HEK293 (cell line): ENCODE data around the gene CSNK1G3.

Source experiments
- CTCF ChIA-PET: fragments of 350-600 bp; formaldehyde crosslinking; extraction: SDS; loops from one replicate; lab custom pipeline; 2021; ENCODE audit warnings: antibody characterized with exemption; lab: Yijun Ruan, JAX
- POLR2A ChIA-PET: fragments of 300-600 bp; formaldehyde crosslinking; extraction: SDS; loops from one replicate; lab custom pipeline; 2020; ENCODE audit warnings: antibody characterized with exemption, inconsistent platforms; lab: Yijun Ruan, JAX
- H3K27ac ChIP-seq: fragments of 200-500 bp; sonication (Bioruptor generic); 2 replicates; pipeline ENCODE4 v1.5.1; 2014; ENCODE audit warnings: low read depth, low read length, control low read depth, inconsistent platforms; ENCODE audit errors: extremely low read depth
- H3K36me3 ChIP-seq, 2 experiments: fragments of 200-500 bp in 1 of 2; sonication (Bioruptor generic) in 1 of 2; 1 replicate in 1 of 2; 2 replicates in 1 of 2; pipeline ENCODE4 v1.5.1; 2014 to 2017; ENCODE audit warnings: inconsistent platforms in 2 of 2, low read length in 2 of 2; ENCODE audit not compliant: control insufficient read depth in 2 of 2, insufficient read depth in 1 of 2
- H3K4me1 ChIP-seq: fragments of 200-500 bp; sonication (Bioruptor generic); 2 replicates; pipeline ENCODE4 v1.5.1; 2014; ENCODE audit warnings: mild to moderate bottlenecking, low read length, inconsistent platforms; ENCODE audit not compliant: control insufficient read depth, insufficient read depth
- H3K4me3 ChIP-seq: 2 replicates; pipeline ENCODE4 v1.5.1; 2011; ENCODE audit warnings: low read depth, mild to moderate bottlenecking, control low read depth, low read length, moderate library complexity
- H3K9me3 ChIP-seq: fragments of 200-500 bp; sonication (Bioruptor generic); 2 replicates; pipeline ENCODE4 v1.5.1; 2014; ENCODE audit warnings: low read depth, low read length, inconsistent platforms; ENCODE audit not compliant: control insufficient read depth, insufficient read depth
- HOXA7 ChIP-seq: sonication (generic); formaldehyde crosslinking; IDR thresholded peaks from 2 replicates; pipeline ENCODE4 v1.8.1; 2022; ENCODE audit warnings: missing genetic modification reagents, borderline replicate concordance
- KLF10 ChIP-seq: fragments of 450-650 bp; IDR thresholded peaks from 2 replicates; pipeline ENCODE4 v1.5.1; 2018; ENCODE audit warnings: missing biosample characterization, mild to moderate bottlenecking, missing genetic modification characterization
- MEIS1 ChIP-seq: sonication (generic); formaldehyde crosslinking; IDR thresholded peaks from 2 replicates; pipeline ENCODE4 v1.8.1; 2022; ENCODE audit warnings: missing genetic modification reagents, mild to moderate bottlenecking, borderline replicate concordance
- REPIN1 ChIP-seq: fragments of 450-650 bp; formaldehyde crosslinking; IDR thresholded peaks from 2 replicates; pipeline ENCODE4 v1.5.1; 2017; ENCODE audit warnings: missing biosample characterization, missing genetic modification characterization, low read depth
- SETDB1 ChIP-seq: IDR thresholded peaks from one replicate; pipeline ENCODE4 v1.6.1; 2017; ENCODE audit warnings: mild to moderate bottlenecking, low read length, moderate library complexity, mixed read lengths; ENCODE audit not compliant: insufficient read length
- ZBTB21 ChIP-seq: fragments of 450-650 bp; formaldehyde crosslinking; IDR thresholded peaks from 2 replicates; pipeline ENCODE4 v1.5.1; 2017; ENCODE audit warnings: missing biosample characterization, missing genetic modification characterization
- ZFP41 ChIP-seq: fragments of 450-650 bp; formaldehyde crosslinking; IDR thresholded peaks from 2 replicates; pipeline ENCODE4 v1.5.1; 2016; ENCODE audit warnings: missing biosample characterization, missing genetic modification characterization, borderline replicate concordance
- ZNF155 ChIP-seq: fragments of 450-650 bp; formaldehyde crosslinking; IDR thresholded peaks from 2 replicates; pipeline ENCODE4 v1.5.1; 2016; ENCODE audit warnings: missing biosample characterization, missing genetic modification characterization
- ZNF169 ChIP-seq: fragments of 450-650 bp; formaldehyde crosslinking; IDR thresholded peaks from 2 replicates; pipeline ENCODE4 v1.5.1; 2016; ENCODE audit warnings: missing biosample characterization, missing genetic modification characterization
- ZNF174 ChIP-seq: fragments of 450-650 bp; formaldehyde crosslinking; IDR thresholded peaks from 2 replicates; pipeline ENCODE4 v1.5.0; 2017; ENCODE audit warnings: missing biosample characterization, mild to moderate bottlenecking, missing genetic modification characterization
- ZNF2 ChIP-seq: fragments of 450-650 bp; formaldehyde crosslinking; IDR thresholded peaks from 2 replicates; pipeline ENCODE4 v1.5.1; 2016; ENCODE audit warnings: missing biosample characterization, missing genetic modification characterization
- ZNF202 ChIP-seq: fragments of 450-650 bp; formaldehyde crosslinking; IDR thresholded peaks from 2 replicates; pipeline ENCODE4 v1.5.1; 2016; ENCODE audit warnings: missing biosample characterization, missing genetic modification characterization, borderline replicate concordance
- ZNF274 ChIP-seq, 2 experiments: fragments of 200-500 bp in 1 of 2; fragments of 450-650 bp in 1 of 2; sonication (Bioruptor generic) in 1 of 2; formaldehyde crosslinking in 1 of 2; IDR thresholded peaks; 2 replicates each; pipeline versions ENCODE4 v1.5.1 to v1.6.1; 2014 to 2016; ENCODE audit warnings: borderline replicate concordance in 1 of 2, inconsistent platforms in 1 of 2, low read length in 1 of 2, missing biosample characterization in 1 of 2, missing genetic modification characterization in 1 of 2
- ZNF394 ChIP-seq: fragments of 450-650 bp; formaldehyde crosslinking; IDR thresholded peaks from 2 replicates; pipeline ENCODE4 v1.5.1; 2016; ENCODE audit warnings: missing biosample characterization, missing genetic modification characterization, mild to moderate bottlenecking, moderate library complexity, borderline replicate concordance
- ZNF423 ChIP-seq: fragments of 450-650 bp; formaldehyde crosslinking; IDR thresholded peaks from 2 replicates; pipeline ENCODE4 v1.5.1; 2016; ENCODE audit warnings: missing biosample characterization, missing genetic modification characterization
- ZNF530 ChIP-seq: fragments of 450-650 bp; formaldehyde crosslinking; IDR thresholded peaks from 2 replicates; pipeline ENCODE4 v1.5.1; 2016; ENCODE audit warnings: low read depth, missing biosample characterization, missing genetic modification characterization
- ZNF548 ChIP-seq: fragments of 450-650 bp; formaldehyde crosslinking; IDR thresholded peaks from 2 replicates; pipeline ENCODE4 v1.5.1; 2016; ENCODE audit warnings: missing biosample characterization, missing genetic modification characterization
- ZNF560 ChIP-seq: fragments of 450-650 bp; formaldehyde crosslinking; IDR thresholded peaks from 2 replicates; pipeline ENCODE4 v1.5.1; 2017; ENCODE audit warnings: missing biosample characterization, missing genetic modification characterization, borderline replicate concordance
- TF ChIP-seq, protein P1 (sequence below): fragments of 450-650 bp; formaldehyde crosslinking; IDR thresholded peaks from 2 replicates; pipeline ENCODE4; 2016; ENCODE audit warnings: missing biosample characterization, missing genetic modification characterization
- TF ChIP-seq, protein P2 (sequence below): fragments of 450-650 bp; formaldehyde crosslinking; conservative IDR thresholded peaks from 2 replicates; pipeline ENCODE4 v1.5.1; 2016; ENCODE audit warnings: low read depth, missing biosample characterization, missing genetic modification characterization
- TF ChIP-seq, protein P3 (sequence below): sonication (generic); formaldehyde crosslinking; IDR thresholded peaks from 2 replicates; pipeline ENCODE4 v1.8.1; 2022; ENCODE audit warnings: mild to moderate bottlenecking, moderate library complexity, missing genetic modification reagents
- TF ChIP-seq, protein P4 (sequence below): fragments of 450-650 bp; formaldehyde crosslinking; optimal IDR thresholded peaks from 2 replicates; pipeline ENCODE3; 2016; ENCODE audit warnings: missing biosample characterization, mild to moderate bottlenecking, missing genetic modification characterization
- TF ChIP-seq, protein P5 (sequence below): fragments of 450-650 bp; IDR thresholded peaks from 2 replicates; pipeline ENCODE4 v1.5.1; 2018; ENCODE audit warnings: missing biosample characterization, mild to moderate bottlenecking, missing genetic modification characterization

Gene CSNK1G3

DNA sequence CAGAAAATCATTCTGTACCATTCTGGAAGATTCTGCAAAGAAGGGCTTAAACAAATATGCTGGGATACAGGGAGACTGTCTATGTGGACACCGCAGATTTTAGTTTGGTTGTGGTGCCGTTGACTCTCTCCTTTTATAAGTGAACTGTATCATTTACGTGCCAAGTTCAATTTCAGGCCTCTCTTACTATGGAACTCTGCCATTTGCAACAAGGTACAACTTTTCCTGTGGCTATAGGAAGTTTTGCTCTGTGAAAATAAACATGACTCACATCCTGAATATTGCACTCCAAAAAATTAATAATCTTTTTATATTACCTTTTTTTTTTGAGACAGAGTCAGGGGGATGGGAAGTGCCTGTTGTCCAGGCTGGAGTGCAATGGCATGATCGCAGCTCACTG, 29.7 kb upstream of the CSNK1G3 start:
- TF ChIP-seq, protein P1, sequence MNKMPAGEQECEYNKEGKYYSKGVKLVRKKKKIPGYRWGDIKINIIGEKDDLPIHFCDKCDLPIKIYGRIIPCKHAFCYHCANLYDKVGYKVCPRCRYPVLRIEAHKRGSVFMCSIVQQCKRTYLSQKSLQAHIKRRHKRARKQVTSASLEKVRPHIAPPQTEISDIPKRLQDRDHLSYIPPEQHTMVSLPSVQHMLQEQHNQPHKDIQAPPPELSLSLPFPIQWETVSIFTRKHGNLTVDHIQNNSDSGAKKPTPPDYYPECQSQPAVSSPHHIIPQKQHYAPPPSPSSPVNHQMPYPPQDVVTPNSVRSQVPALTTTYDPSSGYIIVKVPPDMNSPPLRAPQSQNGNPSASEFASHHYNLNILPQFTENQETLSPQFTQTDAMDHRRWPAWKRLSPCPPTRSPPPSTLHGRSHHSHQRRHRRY (tag by site-specific recombination) = no peak
- no peak for TF ChIP-seq ZFP41 (tag by site-specific recombination)
- TF ChIP-seq SETDB1 = no peak
- TF ChIP-seq ZNF274 (IDR thresholded peaks at IDR 0.05; ENCODE audit: low read length) = no peak
- TF ChIP-seq ZNF274 (tag by site-specific recombination; IDR thresholded peaks at IDR 0.05; ENCODE audit: borderline replicate concordance) = no peak
- TF ChIP-seq KLF10 (tag by site-specific recombination) = no peak
- TF ChIP-seq ZNF155 (tag by site-specific recombination) = no peak
- no peak for TF ChIP-seq ZNF394 (tag by site-specific recombination)
- no peak for TF ChIP-seq ZNF548
- TF ChIP-seq ZNF202 (tag by site-specific recombination) = no peak
- no peak for TF ChIP-seq REPIN1
- ChIA-PET POLR2A (interaction anchor here (0.5 kb wide), 1 partner anchor 636 kb away, joined by 3 read pairs; no protein-coding TSS in a partner anchor), CTCF (no interaction called here)
- no peak overlapping the region for H3K4me3 ChIP-seq
- no peaks in the 10 kb centered on the region for H3K9me3 ChIP-seq
- no peaks in the 10 kb centered on the region for H3K4me1 ChIP-seq
- no peak overlapping the region for H3K27ac ChIP-seq
- H3K36me3 ChIP-seq = no peaks in the 10 kb centered on the region

DNA sequence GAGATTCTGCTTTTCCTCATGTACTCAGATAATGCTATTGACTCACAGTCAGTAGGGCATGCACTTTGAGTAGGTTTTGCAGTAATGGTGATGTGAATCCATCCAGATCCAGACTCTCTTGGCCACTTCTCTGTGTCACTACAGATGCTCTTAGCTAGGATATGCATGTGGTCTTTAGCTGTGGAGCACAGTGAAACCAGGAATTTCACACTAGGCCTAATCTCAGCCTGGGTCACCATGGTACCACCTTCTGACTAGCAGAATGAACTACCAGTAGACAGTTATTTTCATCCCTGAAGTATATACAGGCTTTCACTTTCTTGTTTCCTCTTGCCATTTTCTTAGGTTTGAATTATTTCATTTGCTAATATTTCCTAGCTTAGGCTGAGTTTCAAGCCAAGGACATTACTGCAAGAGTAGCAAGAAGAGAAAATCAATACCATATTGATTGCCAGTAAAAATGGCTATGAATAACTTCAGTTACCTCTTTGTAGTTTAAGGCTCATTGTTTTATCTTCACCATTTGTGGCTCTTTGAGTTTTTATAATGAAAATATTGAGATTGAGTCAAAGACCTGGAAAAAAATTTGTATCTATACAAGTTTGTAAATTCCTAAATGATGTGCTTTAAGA, 28.4 kb upstream of the CSNK1G3 start:
- POLR2A ChIA-PET = no interaction called here
- no peak overlapping the region for H3K27ac ChIP-seq
- TF ChIP-seq, protein P2, sequence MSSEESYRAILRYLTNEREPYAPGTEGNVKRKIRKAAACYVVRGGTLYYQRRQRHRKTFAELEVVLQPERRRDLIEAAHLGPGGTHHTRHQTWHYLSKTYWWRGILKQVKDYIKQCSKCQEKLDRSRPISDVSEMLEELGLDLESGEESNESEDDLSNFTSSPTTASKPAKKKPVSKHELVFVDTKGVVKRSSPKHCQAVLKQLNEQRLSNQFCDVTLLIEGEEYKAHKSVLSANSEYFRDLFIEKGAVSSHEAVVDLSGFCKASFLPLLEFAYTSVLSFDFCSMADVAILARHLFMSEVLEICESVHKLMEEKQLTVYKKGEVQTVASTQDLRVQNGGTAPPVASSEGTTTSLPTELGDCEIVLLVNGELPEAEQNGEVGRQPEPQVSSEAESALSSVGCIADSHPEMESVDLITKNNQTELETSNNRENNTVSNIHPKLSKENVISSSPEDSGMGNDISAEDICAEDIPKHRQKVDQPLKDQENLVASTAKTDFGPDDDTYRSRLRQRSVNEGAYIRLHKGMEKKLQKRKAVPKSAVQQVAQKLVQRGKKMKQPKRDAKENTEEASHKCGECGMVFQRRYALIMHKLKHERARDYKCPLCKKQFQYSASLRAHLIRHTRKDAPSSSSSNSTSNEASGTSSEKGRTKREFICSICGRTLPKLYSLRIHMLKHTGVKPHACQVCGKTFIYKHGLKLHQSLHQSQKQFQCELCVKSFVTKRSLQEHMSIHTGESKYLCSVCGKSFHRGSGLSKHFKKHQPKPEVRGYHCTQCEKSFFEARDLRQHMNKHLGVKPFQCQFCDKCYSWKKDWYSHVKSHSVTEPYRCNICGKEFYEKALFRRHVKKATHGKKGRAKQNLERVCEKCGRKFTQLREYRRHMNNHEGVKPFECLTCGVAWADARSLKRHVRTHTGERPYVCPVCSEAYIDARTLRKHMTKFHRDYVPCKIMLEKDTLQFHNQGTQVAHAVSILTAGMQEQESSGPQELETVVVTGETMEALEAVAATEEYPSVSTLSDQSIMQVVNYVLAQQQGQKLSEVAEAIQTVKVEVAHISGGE = no peak
- TF ChIP-seq ZNF2 (tag by site-specific recombination) = no peak
- no peak overlapping the region for H3K4me3 ChIP-seq
- CTCF ChIA-PET = interaction anchor here (1.4 kb wide), 1 partner anchor 21 kb away, joined by 5 read pairs; no protein-coding TSS in a partner anchor
- no peaks in the 10 kb centered on the region for H3K4me1 ChIP-seq
- H3K36me3 ChIP-seq = no peaks in the 10 kb centered on the region
- H3K9me3 ChIP-seq = no peaks in the 10 kb centered on the region

DNA sequence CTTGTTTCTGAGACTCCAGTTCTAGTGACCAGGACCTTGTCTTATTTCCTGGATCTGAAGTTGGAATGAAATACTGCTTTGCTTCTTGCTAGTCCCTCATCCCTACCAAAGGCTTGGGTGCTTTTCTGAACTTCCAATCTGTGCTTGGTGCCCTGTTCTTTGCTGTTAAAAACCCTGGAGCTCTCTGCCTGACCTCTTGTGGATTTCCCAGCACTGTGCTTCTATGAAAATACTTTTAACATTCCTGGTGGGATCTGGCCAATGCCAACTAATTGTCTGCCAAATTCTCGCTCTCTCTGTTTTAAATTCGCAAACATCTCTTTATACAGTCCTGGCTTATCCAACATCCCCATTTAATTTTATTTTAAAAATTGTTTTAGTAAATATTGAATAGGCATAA, 26.7 kb upstream of the CSNK1G3 start:
- Histone ChIP-seq H3K4me1 (no peaks in the 10 kb centered on the region), H3K9me3 (no peaks in the 10 kb centered on the region), H3K36me3 (no peaks in the 10 kb centered on the region), H3K27ac (no peak overlapping the region), H3K4me3 (no peak overlapping the region)
- TF ChIP-seq, protein P3, sequence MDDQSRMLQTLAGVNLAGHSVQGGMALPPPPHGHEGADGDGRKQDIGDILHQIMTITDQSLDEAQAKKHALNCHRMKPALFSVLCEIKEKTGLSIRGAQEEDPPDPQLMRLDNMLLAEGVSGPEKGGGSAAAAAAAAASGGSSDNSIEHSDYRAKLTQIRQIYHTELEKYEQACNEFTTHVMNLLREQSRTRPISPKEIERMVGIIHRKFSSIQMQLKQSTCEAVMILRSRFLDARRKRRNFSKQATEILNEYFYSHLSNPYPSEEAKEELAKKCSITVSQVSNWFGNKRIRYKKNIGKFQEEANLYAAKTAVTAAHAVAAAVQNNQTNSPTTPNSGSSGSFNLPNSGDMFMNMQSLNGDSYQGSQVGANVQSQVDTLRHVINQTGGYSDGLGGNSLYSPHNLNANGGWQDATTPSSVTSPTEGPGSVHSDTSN (CRISPR knock-in tag) = no peak
- TF ChIP-seq MEIS1 (CRISPR knock-in tag) (no peak), ZNF560 (tag by site-specific recombination) (no peak), ZNF174 (tag by site-specific recombination) (no peak), ZNF423 (no peak), ZNF169 (tag by site-specific recombination) (no peak), ZNF530 (tag by site-specific recombination) (no peak), HOXA7 (CRISPR knock-in tag) (no peak), ZBTB21 (tag by site-specific recombination) (no peak)
- TF ChIP-seq, protein P4, sequence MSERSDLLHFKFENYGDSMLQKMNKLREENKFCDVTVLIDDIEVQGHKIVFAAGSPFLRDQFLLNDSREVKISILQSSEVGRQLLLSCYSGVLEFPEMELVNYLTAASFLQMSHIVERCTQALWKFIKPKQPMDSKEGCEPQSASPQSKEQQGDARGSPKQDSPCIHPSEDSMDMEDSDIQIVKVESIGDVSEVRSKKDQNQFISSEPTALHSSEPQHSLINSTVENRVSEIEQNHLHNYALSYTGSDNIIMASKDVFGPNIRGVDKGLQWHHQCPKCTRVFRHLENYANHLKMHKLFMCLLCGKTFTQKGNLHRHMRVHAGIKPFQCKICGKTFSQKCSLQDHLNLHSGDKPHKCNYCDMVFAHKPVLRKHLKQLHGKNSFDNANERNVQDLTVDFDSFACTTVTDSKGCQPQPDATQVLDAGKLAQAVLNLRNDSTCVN = no peak
- TF ChIP-seq, protein P5, sequence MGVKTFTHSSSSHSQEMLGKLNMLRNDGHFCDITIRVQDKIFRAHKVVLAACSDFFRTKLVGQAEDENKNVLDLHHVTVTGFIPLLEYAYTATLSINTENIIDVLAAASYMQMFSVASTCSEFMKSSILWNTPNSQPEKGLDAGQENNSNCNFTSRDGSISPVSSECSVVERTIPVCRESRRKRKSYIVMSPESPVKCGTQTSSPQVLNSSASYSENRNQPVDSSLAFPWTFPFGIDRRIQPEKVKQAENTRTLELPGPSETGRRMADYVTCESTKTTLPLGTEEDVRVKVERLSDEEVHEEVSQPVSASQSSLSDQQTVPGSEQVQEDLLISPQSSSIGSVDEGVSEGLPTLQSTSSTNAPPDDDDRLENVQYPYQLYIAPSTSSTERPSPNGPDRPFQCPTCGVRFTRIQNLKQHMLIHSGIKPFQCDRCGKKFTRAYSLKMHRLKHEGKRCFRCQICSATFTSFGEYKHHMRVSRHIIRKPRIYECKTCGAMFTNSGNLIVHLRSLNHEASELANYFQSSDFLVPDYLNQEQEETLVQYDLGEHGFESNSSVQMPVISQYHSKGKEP (tag by site-specific recombination) = no peak
- POLR2A ChIA-PET = no interaction called here
- CTCF ChIA-PET = interaction anchor here (0.7 kb wide), 1 partner anchor 45 kb away, joined by 3 read pairs; no protein-coding TSS in a partner anchor
